RKO (cell line): Measurements from ENCODE around the gene FBXO10.
"Not testable (repeated sequence)": the region's sequence is repeated elsewhere in the genome, so short reads cannot be mapped to it uniquely, and the experiment has no call there.

Experiments used
- DNase-seq: peaks from one replicate; pipeline ENCODE4 v3.0.0-alpha.2; 2016; ENCODE audit warnings: low spot score

FBXO10 gene

DNA sequence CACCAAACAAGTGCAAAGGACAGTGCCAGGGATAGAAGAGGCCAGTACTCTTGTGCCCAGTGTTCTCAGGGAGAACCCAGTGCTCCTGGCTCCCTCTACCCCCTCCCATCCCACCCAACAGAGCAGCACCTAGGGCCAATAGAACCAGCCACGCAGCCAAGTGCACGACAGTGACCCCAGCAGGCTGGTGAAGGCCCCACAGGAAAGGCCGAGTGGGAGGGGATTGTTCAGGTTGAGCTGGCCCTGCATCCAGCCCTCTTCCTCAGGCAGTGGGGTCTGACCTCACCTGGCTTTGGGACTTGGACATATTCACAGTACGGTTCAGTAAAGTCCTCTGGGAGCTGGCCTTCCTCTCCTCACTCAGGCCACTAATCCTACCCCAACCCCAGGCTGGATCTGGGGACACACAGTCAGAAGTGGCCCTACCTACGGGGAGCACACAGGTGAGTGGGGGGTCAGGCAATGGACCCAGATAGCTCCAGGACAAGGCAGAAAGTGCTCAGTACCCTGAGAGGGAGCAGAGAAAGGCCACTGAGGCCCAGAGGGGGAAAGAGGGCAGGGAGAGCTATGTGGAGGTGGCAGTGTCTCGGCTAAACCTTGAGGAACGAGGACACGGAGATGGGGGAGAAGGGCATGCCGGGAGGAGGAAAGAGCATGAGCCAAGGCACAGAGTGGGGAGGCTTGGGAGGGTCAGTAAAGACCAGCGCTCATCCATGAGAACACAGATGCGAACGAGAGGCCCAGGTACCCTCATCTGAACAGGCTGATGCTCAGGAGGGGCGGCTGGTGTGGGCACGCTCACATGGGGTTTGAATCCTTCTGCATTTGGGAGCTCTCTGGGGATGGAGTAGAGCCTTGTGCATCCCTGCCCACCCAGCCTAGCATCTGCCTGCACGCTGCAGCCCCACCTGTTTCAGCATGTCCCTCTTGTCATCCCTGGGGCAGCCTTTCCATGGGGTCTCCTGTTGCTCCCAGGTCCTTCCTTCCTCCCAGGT lies 64.9 kb downstream of the FBXO10 start:
- no peak for DNase-seq

DNA sequence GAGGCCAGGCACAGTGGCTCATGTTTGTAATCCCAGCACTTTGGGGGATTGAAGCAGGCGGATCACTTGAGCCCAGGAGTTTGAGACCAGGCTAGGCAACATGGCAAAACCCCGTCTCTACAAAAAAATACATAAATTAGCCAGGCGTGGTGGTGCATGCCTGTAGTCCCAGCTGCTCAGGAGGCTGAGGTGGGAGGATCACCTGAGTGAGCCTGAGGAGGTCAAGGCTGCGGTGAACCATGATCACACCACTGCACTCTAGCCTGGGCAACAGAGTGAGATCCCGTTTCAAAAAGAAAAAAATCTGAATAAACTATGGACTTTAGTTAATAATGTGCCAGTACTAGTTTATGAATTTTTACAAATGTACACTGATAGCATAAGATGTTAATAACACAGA lies 66.1 kb downstream of the FBXO10 start:
- not testable (repeated sequence) for DNase-seq

- no peak for DNase-seq
Observed at GRCh38 chr9:37509536-37509935, 66.6 kb downstream of the FBXO10 start.

DNA sequence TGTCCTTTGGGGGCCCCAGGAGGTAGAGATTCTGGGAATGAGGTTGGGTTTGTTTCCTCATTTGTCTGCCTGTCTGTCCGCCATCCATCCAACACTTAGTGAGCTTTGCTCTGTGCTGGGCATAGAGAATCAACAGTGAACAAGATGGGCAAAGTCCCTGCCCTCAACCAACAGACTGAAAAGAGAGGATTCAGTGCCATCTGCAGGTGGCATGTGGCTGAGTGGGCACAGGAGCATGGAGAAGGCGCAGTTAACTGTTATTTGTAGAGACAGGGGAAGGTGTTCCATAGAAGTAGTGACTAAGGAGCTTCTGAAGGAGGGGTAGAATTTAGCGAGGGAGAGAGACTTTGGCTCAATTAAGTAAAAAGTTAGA lies 67.4 kb downstream of the FBXO10 start:
- no peak for DNase-seq

- no peak for DNase-seq
Observed at GRCh38 chr9:37508135-37508833, 67.9 kb downstream of the FBXO10 start.

DNA sequence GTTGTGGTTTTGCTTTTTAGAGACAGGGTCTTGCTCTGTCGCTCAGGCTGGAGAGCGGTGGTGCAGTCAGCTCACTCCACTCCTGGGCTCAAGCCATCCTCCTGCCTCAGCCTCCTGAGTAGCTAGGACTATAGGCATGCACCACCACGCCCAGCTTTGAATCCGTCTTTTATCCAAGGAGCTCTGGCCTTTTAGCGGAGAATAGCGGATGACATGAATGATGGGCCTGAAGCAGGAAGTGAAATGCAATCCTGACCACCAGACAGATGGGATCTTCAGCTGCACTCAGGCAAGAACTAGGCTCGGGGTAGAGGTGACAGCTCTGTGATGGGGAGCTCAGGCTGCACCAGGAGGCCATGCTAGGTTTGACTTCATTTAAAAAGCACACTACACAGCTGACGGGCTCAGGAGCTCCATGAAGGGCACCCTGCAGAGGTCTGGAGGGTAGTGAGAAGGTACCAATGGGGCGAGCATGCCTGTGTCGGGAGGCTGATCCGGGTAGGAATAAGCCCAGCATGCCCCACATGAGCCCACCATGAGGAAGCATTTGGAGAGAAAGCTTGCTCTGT lies 68.5 kb downstream of the FBXO10 start:
- DNase-seq = no peak

- no peak for DNase-seq
Observed at GRCh38 chr9:37504605-37505004, 71.6 kb downstream of the FBXO10 start.

DNA sequence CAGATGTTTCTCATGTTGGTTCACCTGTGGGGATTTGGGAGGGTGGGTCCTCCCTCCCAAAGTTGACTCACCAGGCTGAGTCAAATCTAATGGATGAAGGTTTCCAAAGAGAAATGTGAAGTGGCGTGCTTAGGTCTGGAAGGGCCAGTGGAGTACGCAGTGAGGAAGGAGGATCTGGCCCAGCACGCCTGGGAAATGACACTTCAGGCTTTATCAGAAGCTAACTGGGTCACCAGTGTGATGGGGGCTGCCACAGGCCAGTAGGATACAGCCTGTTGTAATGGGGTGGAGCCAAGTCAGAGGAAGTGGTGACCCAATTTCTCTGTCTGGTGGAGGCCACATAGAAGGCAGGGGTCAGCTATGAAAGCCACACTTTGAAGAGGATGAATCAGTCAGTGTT lies 72.4 kb downstream of the FBXO10 start:
- no peak for DNase-seq

DNA sequence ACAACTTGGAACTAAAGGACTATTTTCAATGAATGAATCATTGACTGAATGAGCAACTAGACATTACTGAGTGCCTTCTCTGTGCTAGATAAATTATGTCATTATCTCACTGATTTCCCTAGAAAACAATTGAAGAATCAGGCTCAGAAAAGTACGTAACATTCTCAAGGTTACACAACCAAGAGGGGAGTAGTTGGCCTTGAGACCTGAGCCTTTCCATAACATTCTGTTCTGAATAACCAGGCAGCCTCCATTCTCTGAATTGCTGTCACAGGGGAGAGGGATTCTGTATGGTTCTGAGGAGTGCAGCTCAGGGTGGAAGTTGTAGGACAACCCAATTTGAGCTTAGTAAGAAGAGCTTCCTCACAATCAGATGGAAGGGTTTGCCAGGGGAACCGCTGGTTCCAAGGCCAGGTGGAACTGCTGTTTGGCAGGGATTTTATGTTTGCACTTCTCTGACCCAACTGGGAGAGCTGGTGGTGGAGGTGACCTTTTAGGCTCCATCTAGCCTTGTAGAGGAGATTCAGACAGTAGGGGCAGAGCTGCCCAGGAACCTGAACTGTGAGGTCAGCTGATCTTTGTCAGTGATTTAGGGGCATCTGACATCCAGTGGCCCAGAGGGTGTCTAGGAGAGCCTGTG lies 74.1 kb downstream of the FBXO10 start:
- DNase-seq = no peak

- DNase-seq = no peak
Observed at GRCh38 chr9:37499297-37499696, 76.9 kb downstream of the FBXO10 start.

- no peak for DNase-seq
Observed at GRCh38 chr9:37498457-37498856, 77.7 kb downstream of the FBXO10 start.

GRCh38 chr9:37497320-37497719 lies 78.9 kb downstream of the FBXO10 start:
- DNase-seq = no peak

DNA sequence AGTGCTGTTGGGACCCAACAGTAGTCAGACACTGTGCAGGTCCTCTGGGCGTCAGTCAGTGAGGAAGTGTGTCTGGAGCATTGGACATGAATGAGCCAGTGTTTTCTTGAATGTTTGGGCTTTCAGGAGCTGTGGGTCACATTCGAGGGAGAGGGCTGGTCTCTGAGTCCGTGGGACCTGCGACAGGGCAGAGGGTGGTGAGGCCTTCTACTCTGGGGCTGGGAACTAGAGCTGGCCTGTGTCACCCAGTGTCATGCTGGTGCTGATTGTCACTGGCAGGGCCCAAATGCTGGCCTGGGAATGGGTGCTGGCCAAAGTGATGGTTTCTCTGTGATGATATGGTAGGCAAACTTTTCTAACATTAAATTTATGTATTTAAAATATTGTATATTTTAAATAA lies 80.2 kb downstream of the FBXO10 start:
- DNase-seq = no peak

DNA sequence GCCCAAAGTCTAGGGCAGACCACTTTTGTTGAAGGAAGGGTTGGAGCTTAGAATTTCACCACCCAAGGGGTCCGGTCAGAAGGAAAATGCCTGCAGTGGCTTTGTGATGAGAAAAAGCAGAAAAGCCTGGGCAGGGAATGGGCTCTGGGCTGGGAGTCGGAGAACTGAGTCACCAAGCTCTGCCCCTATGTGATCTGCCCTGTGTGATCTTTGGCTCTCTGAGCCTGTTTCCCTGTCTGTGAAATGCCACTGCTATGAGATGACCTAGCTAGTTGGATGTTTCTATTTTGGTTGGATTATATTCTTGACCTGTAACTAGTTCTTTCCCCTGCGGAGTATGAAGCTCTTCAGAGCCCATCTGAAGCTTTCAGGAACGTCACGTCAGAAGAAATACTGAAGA lies 80.6 kb downstream of the FBXO10 start:
- no peak for DNase-seq

- no peak for DNase-seq
Observed at GRCh38 chr9:37491939-37492338, 84.2 kb downstream of the FBXO10 start.

GRCh38 chr9:37486616-37487548 lies 89.3 kb downstream of the FBXO10 start:
- peak; percentile 81 for DNase-seq

DNA sequence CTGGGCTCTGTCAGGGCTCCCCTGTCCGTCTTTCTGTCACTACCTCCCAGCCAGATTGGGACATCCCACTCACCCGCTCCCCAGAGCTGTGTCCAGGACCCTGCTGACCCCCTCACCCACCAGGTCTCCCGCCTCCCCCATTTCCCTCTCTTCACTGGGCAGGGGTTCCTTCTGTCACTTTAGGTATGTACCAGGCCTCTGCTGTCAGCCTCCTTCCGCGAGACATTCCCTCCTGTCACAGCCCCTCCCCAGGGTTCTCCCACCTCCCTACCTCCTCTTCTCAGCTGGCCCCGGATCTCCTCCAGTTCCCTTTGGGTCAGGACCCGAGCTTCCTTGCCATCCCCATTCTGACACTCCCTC lies 89.9 kb downstream of the FBXO10 start:
- DNase-seq = no peak

- DNase-seq = peak; percentile 94
Observed at GRCh38 chr9:37485389-37486255, 90.6 kb downstream of the FBXO10 start, which contains the start of gene POLR1E. TSS of gene POLR1E (plus strand) at chr9:37485948. CDS start at chr9:37486048, 100 bp downstream.

DNA sequence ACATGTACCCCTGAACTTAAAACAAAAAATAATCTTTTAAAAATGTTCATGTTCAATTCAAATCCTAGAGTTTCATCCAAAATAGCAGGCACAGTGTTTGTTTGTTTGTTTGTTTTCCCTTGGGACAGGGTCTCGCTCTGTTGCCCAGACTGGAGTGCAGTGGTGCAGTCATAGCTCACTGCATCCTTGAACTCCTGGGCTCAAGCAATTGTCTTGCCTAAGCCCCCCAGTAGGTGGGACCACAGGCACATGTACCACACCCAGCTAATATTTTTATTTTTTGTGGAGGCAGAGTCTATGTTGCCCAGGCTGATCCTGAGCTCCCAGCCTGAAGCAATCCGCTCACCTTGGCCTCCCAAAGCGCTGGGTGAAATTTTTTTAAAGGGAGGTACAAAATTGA lies 95.4 kb downstream of the FBXO10 start:
- no peak for DNase-seq

DNA sequence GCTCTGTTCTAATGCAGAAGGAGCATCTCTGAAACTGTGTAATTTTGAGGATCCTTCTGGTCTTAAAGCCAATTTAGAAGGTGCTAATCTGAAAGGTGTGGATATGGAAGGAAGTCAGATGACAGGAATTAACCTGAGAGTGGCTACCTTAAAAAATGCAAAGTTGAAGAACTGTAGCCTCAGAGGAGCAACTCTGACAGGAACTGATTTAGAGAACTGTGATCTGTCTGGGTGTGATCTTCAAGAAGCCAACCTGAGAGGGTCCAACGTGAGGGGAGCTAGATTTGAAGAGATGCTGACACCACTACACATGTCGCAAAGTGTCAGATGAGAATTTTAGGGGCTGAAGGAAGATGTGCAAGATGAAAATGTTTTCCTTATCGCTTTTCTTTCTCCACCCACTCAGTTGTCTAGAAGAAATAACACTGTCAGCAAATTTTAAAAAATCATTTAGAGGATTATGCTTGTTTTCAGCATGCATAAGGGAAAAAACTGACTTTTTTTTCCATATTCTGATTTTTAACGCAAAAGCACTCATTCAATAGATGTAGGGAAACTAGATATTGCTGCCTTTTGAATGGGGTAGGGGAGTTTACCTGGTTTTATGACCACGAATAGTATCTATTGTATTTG lies 98.1 kb downstream of the FBXO10 start:
- DNase-seq = not testable (repeated sequence)
